KMS-11 (cell line): ENCODE measurements around the gene ADGRG6.

Source experiments
- H2AFZ ChIP-seq: fragments of 200-600 bp; sonication (generic); 2 replicates; pipeline ENCODE4 v1.6.1; 2016; ENCODE audit warnings: antibody characterized with exemption, mixed run types, low read depth
- H3K27ac ChIP-seq: fragments of 200-600 bp; sonication (generic); 2 replicates; pipeline ENCODE4 v1.6.1; 2016; ENCODE audit warnings: mild to moderate bottlenecking, mixed run types
- H3K27me3 ChIP-seq: fragments of 200-600 bp; sonication (generic); 2 replicates; pipeline ENCODE4 v1.6.1; 2017; ENCODE audit warnings: mild to moderate bottlenecking, low read depth, mixed run types, moderate library complexity; ENCODE audit not compliant: insufficient read depth
- H3K36me3 ChIP-seq: fragments of 200-600 bp; sonication (generic); 2 replicates; pipeline ENCODE4 v1.6.1; 2017; ENCODE audit warnings: mild to moderate bottlenecking, mixed run types; ENCODE audit not compliant: insufficient read depth
- H3K4me1 ChIP-seq: fragments of 200-600 bp; sonication (generic); 2 replicates; pipeline ENCODE4 v1.6.1; 2016; ENCODE audit warnings: mild to moderate bottlenecking, low read depth, mixed run types; ENCODE audit not compliant: poor library complexity, severe bottlenecking
- H3K4me2 ChIP-seq: fragments of 200-600 bp; sonication (generic); 2 replicates; pipeline ENCODE4 v1.7.0; 2016; ENCODE audit warnings: mild to moderate bottlenecking, mixed run types
- H3K4me3 ChIP-seq: fragments of 200-600 bp; sonication (generic); IDR thresholded peaks from 2 replicates; pipeline ENCODE4 v1.6.1; 2017; ENCODE audit warnings: low read depth, low read length, mixed read lengths; ENCODE audit not compliant: insufficient read depth
- H3K79me2 ChIP-seq: fragments of 200-600 bp; sonication (generic); 2 replicates; pipeline ENCODE4 v1.6.1; 2016; ENCODE audit warnings: low read depth, mixed run types; ENCODE audit not compliant: insufficient read depth
- H3K9ac ChIP-seq: fragments of 200-600 bp; sonication (generic); 2 replicates; pipeline ENCODE4 v1.6.1; 2016; ENCODE audit warnings: mild to moderate bottlenecking, mixed run types
- H4K20me1 ChIP-seq: fragments of 200-600 bp; sonication (generic); 2 replicates; pipeline ENCODE4 v1.6.1; 2016; ENCODE audit warnings: mild to moderate bottlenecking, mixed run types; ENCODE audit not compliant: insufficient read depth
- TF ChIP-seq, protein P1 (sequence below): fragments of 200-600 bp; sonication (generic); conservative IDR thresholded peaks from 2 replicates; pipeline ENCODE4 v1.6.1; 2017; ENCODE audit warnings: low read depth, mild to moderate bottlenecking, antibody characterized with exemption, low read length, moderate library complexity, mixed read lengths

Gene ADGRG6

GRCh38 chr6:142291512-142291911, 10.3 kb upstream of the ADGRG6 start:
- no peaks in the 10 kb centered on the region for H4K20me1 ChIP-seq
- H3K36me3 ChIP-seq, result no peaks in the 10 kb centered on the region
- TF ChIP-seq, protein P1, sequence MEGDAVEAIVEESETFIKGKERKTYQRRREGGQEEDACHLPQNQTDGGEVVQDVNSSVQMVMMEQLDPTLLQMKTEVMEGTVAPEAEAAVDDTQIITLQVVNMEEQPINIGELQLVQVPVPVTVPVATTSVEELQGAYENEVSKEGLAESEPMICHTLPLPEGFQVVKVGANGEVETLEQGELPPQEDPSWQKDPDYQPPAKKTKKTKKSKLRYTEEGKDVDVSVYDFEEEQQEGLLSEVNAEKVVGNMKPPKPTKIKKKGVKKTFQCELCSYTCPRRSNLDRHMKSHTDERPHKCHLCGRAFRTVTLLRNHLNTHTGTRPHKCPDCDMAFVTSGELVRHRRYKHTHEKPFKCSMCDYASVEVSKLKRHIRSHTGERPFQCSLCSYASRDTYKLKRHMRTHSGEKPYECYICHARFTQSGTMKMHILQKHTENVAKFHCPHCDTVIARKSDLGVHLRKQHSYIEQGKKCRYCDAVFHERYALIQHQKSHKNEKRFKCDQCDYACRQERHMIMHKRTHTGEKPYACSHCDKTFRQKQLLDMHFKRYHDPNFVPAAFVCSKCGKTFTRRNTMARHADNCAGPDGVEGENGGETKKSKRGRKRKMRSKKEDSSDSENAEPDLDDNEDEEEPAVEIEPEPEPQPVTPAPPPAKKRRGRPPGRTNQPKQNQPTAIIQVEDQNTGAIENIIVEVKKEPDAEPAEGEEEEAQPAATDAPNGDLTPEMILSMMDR, result no peak
- peaks cover 29% of the 10 kb centered on the region for H3K4me1 ChIP-seq
- no peaks in the 10 kb centered on the region for H3K79me2 ChIP-seq
- H3K9ac ChIP-seq, result no peak overlapping the region
- no peaks in the 10 kb centered on the region for H3K27me3 ChIP-seq
- H3K4me2 ChIP-seq, result no peak overlapping the region
- H3K4me3 ChIP-seq, result no peak overlapping the region
- no peak overlapping the region for H2AFZ ChIP-seq
- H3K27ac ChIP-seq, result no peak overlapping the region

GRCh38 chr6:142292166-142292924, 9.5 kb upstream of the ADGRG6 start:
- no peak overlapping the region for H2AFZ ChIP-seq

DNA sequence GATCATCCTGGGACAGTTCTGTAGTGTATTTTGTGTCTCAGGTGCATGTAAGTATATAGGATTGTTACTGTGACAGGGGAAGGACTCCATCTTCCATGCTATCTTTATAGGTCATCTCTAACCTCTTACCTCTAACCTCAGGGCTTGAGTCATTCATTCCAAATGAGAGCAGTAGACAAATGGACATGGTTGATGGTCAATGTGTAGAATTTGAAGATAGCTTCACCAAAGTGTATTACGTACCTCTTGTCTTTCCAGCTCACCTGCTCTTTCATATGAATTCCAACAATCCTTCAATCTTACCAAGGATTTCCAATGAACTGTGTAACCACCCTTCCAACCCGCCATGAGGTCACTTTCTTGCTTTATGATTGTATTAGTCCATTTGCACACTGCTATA, 8.7 kb upstream of the ADGRG6 start:
- Histone ChIP-seq H3K27ac (no peak overlapping the region), H3K4me2 (no peak overlapping the region), H3K79me2 (no peaks in the 10 kb centered on the region), H3K36me3 (no peaks in the 10 kb centered on the region), H3K4me1 (peaks cover 29% of the 10 kb centered on the region), H3K9ac (no peak overlapping the region), H2AFZ (no peak overlapping the region), H3K27me3 (no peaks in the 10 kb centered on the region), H3K4me3 (no peak overlapping the region), H4K20me1 (no peaks in the 10 kb centered on the region)
- TF ChIP-seq, protein P1, result no peak

More at GRCh38 chr6:142292166-142292924, 9.5 kb upstream of the ADGRG6 start:
- Histone ChIP-seq H3K4me2 (no peak overlapping the region), H4K20me1 (no peaks in the 10 kb centered on the region), H3K27ac (no peak overlapping the region), H3K4me1 (peaks cover 29% of the 10 kb centered on the region), H3K4me3 (no peak overlapping the region), H3K27me3 (no peaks in the 10 kb centered on the region), H3K79me2 (no peaks in the 10 kb centered on the region), H3K9ac (no peak overlapping the region), H3K36me3 (no peaks in the 10 kb centered on the region)
- TF ChIP-seq, protein P1, result no peak

DNA sequence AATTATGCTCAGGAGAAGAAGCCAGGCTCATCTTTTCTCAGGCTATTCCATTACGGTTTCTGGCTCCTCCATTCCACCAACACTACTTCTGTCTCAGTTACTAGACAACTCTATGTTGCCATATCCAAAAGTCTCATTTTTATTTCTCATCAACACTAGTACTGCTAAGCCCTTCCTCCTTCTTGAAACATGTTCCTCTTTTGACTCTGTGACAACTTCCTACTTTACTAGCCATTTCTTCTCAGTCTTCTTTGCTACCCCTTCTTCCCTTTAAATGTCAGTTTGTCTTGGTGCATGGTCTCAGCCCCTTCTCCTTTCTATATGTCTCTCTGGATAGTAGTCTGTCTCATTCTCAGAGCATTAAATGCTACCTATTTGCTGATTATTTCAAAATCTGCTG, 7.1 kb upstream of the ADGRG6 start:
- Histone ChIP-seq H3K79me2 (no peaks in the 10 kb centered on the region), H3K4me1 (peaks cover 16% of the 10 kb centered on the region), H4K20me1 (no peaks in the 10 kb centered on the region), H3K27ac (no peak overlapping the region), H3K4me3 (no peak overlapping the region), H3K36me3 (no peaks in the 10 kb centered on the region), H3K27me3 (no peaks in the 10 kb centered on the region), H2AFZ (no peak overlapping the region), H3K9ac (no peak overlapping the region), H3K4me2 (no peak overlapping the region)
- TF ChIP-seq, protein P1, result no peak
